ENCODE measurements around the gene CDKL4.

DNA sequence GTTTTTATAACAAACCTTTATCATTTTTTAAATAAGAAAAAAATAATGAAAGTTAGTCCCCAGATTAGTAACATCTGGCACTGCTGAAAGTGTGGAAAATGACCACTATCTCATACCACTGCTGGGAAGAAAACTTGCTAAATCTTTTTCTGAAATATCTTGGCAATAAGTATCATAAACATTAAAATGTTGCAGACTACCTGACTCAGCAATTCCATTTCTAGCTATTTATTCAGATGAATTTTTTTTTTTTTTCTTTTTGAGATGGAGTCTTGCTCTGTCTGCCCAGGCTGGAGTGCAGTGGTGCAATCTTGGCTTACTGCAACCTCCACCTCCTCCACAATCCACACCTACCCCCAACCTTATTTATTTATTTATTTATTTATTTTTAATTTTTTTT, 87.7 kb downstream of the CDKL4 start:
- no peak for TF ChIP-seq EZH2 (IDR thresholded peaks at IDR 0.05)
- no peak for TF ChIP-seq POLR2AphosphoS5 (IDR thresholded peaks at IDR 0.05; ENCODE audit: borderline replicate concordance, low read depth, low read length)
